Small intestine (tissue), 7 donors: ENCODE measurements around the gene SATB2. TPM values are rescaled to one million over a fixed set of nuclear protein-coding genes. Genes with fewer than 3 reads are reported as not detected.
A peak's percentile ranks its signal among the peaks of the same experiment; 100 is the strongest.

Experiments used
- DNase-seq, 2 donors: peaks; one replicate each; pipeline versions ENCODE4 v3.0.0 to v3.0.0-alpha.2; 2013
- FAIRE-seq: peaks from 2 replicates; lab custom pipeline; 2012; peaks lifted over from hg19 to GRCh38; lab: Jason Lieb, UNC
- H3K27ac ChIP-seq, 3 donors: one replicate each; pipeline ENCODE4 v1.5.1; 2013; ENCODE audit warnings: low read length in 2 of 3, mild to moderate bottlenecking in 2 of 3, control low read depth in 1 of 3, inconsistent platforms in 1 of 3, low read depth in 1 of 3, moderate library complexity in 1 of 3
- H3K27me3 ChIP-seq, 3 donors: one replicate each; pipeline ENCODE4 v1.6.1; 2013; ENCODE audit warnings: low read length in 3 of 3, inconsistent platforms in 1 of 3; ENCODE audit not compliant: control insufficient read depth in 3 of 3, insufficient read depth in 3 of 3
- H3K36me3 ChIP-seq, 3 donors: one replicate each; pipeline ENCODE4 v1.6.1; 2013; ENCODE audit warnings: low read length in 3 of 3, inconsistent platforms in 1 of 3, low read depth in 1 of 3, mild to moderate bottlenecking in 1 of 3, moderate library complexity in 1 of 3; ENCODE audit not compliant: control insufficient read depth in 3 of 3, insufficient read depth in 2 of 3
- H3K4me1 ChIP-seq, 3 donors: one replicate each; pipeline ENCODE4 v1.6.1; 2013; ENCODE audit warnings: low read length in 2 of 3, inconsistent platforms in 1 of 3, low read depth in 1 of 3, mild to moderate bottlenecking in 1 of 3, moderate library complexity in 1 of 3; ENCODE audit not compliant: control insufficient read depth in 3 of 3, insufficient read depth in 2 of 3
- H3K4me3 ChIP-seq, 3 donors: one replicate each; pipeline ENCODE4 v1.5.1; 2013; ENCODE audit warnings: low read length in 3 of 3, control low read depth in 1 of 3, inconsistent platforms in 1 of 3, low read depth in 1 of 3, mild to moderate bottlenecking in 1 of 3, moderate library complexity in 1 of 3
- H3K9me3 ChIP-seq, 2 donors: one replicate each; pipeline ENCODE4 v1.6.1; 2013; ENCODE audit warnings: low read depth in 1 of 2, low read length in 1 of 2; ENCODE audit not compliant: control insufficient read depth in 2 of 2, insufficient read depth in 1 of 2
- WGBS, 3 donors: extraction: QIAGEN DNeasy Blood & Tissue Kit; methylation state at CpG; one replicate each; pipeline ENCODE4 v1.1.7; 2013; 5-methylcytosine and 5-hydroxymethylcytosine counted together
- polyA plus RNA-seq, 4 donors: library from polyadenylated mRNA; stranded (reverse) in 3 of 4; unstranded in 1 of 4; fragments of 200-250 nt in 3 of 4; fragments of 120-200 nt in 1 of 4; gene quantifications; one replicate each; pipeline versions ENCODE4 v1.2.1 to v1.2.3, GENCODE V29; 2013
- donor health status: healthy with polysubstance abuse.
- donor health status: control.
- donor health status: control.
- donor health status: Bipolar disorder and iron deficiency.
- donor health status: healthy.

The SATB2 gene
- polyA plus RNA-seq, 4 donors = 1.5 to 33.9 (median 2.0) TPM

GRCh38 chr2:199419428-199419827 is 38.3 kb downstream of the SATB2 start:
- Histone ChIP-seq H3K36me3 (peaks cover 0 to 2% (median 0%) of the 10 kb centered on the region in 3 donors), H3K4me1 (no peaks in the 10 kb centered on the region), H3K9me3 (no peaks in the 10 kb centered on the region), H3K27me3 (no peaks in the 10 kb centered on the region), H3K4me3 (no peak overlapping the region), H3K27ac (no peak overlapping the region)
- FAIRE-seq (no peak), DNase-seq (no peak)
- WGBS, 3 donors = 86 to 95% (median 92%) methylated on average over 5 of the region's 5 CpGs

DNA sequence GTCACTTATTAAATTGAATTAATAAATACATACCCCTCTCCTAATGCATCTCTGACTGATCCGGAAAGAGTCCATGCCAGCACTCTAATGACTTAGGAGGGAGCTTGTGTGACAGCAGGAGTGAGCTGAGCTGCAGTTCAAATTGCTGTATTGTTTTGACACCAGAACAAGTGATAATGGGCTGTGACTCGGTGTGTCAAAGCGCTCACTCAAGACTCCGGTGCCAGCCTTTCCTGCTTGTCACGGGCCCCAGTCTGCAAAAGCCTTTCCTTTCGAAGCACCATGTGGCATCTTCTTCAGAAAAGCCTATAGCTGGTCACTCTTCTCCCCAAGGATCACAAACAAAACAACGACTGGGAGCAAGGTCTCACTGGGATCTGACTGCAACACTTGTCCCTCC is 43.3 kb downstream of the SATB2 start:
- FAIRE-seq = no peak
- 83 to 88% (median 87%) methylated on average over 7 of the region's 7 CpGs for WGBS, 3 donors

GRCh38 chr2:199414001-199414400 is 43.7 kb downstream of the SATB2 start:
- DNase-seq (no peak), FAIRE-seq (no peak)
- WGBS, 3 donors = 88 to 98% (median 94%) methylated on average over 3 of the region's 3 CpGs
- Histone ChIP-seq H3K27me3 (no peaks in the 10 kb centered on the region), H3K4me3 (no peak overlapping the region), H3K9me3 (no peaks in the 10 kb centered on the region), H3K4me1 (no peaks in the 10 kb centered on the region), H3K36me3 (no peaks in the 10 kb centered on the region), H3K27ac (no peak overlapping the region)

More for the DNA sequence above, 43.3 kb downstream of the SATB2 start:
- Histone ChIP-seq H3K4me1 (no peaks in the 10 kb centered on the region), H3K9me3 (no peaks in the 10 kb centered on the region), H3K27me3 (no peaks in the 10 kb centered on the region), H3K36me3 (no peaks in the 10 kb centered on the region), H3K27ac (no peak overlapping the region), H3K4me3 (no peak overlapping the region)
- no peak for DNase-seq

DNA sequence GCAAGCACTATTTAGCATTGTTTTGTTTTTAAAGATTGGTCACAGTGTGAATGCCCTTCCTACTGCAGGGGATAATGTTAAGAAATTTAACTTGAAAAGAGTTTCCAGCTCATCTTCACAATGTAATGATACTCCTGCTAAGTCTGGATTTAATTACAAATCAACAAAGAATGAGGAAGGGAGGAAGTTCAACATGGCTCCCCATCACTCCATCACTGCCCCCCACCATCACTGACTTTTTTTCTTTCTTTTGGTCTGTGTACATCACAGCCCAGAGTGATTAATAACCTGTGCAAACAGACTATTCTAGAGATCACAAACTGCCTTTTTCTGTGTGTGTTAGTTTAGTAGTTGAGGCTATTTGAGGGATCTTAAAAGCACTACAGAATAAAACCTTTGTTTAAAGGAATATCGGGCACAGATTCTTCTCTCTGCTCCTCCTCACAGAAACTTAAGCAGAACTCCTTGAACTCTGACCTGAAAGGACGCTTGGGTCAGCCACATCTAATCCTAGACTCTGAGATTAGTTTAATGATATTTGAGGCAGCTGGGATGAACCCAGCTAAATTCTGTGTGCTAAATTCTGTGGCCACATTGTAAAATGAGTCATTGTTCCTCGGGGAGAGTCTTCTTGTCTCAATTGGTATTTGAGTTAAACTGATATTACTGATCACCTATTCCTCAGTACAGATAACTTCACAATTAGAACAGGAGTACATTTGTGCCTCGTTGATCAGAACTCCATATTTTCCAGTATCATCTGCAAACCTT is 47.8 kb downstream of the SATB2 start:
- DNase-seq (no peak), FAIRE-seq (no peak)
- WGBS, 3 donors = 27 to 49% (median 48%) methylated on average over 4 of the region's 4 CpGs

GRCh38 chr2:199407421-199407820 is 50.3 kb downstream of the SATB2 start:
- H3K27me3 ChIP-seq = no peaks in the 10 kb centered on the region
- no peak overlapping the region for H3K27ac ChIP-seq
- H3K9me3 ChIP-seq = no peaks in the 10 kb centered on the region
- H3K36me3 ChIP-seq = no peaks in the 10 kb centered on the region
- FAIRE-seq (no peak), DNase-seq (no peak)
- no peaks in the 10 kb centered on the region for H3K4me1 ChIP-seq
- H3K4me3 ChIP-seq = no peak overlapping the region

More for the DNA sequence above, 47.8 kb downstream of the SATB2 start:
- no peaks in the 10 kb centered on the region for H3K9me3 ChIP-seq
- H3K36me3 ChIP-seq = no peaks in the 10 kb centered on the region
- no peak overlapping the region for H3K4me3 ChIP-seq
- H3K4me1 ChIP-seq = no peaks in the 10 kb centered on the region
- H3K27me3 ChIP-seq = no peaks in the 10 kb centered on the region
- no peak overlapping the region for H3K27ac ChIP-seq

- no peaks in the 10 kb centered on the region for H3K9me3 ChIP-seq
Observed at GRCh38 chr2:199405241-199405640, 52.5 kb downstream of the SATB2 start.

GRCh38 chr2:199404841-199405240 is 52.9 kb downstream of the SATB2 start:
- FAIRE-seq (no peak), DNase-seq (no peak)
- Histone ChIP-seq H3K4me1 (no peaks in the 10 kb centered on the region), H3K27ac (no peak overlapping the region), H3K27me3 (no peaks in the 10 kb centered on the region), H3K4me3 (no peak overlapping the region), H3K9me3 (no peaks in the 10 kb centered on the region), H3K36me3 (no peaks in the 10 kb centered on the region)
- WGBS, 3 donors = 78 to 88% (median 85%) methylated on average over 1 of the region's 1 CpG

More at GRCh38 chr2:199405241-199405640, 52.5 kb downstream of the SATB2 start:
- Histone ChIP-seq H3K4me3 (no peak overlapping the region), H3K36me3 (no peaks in the 10 kb centered on the region), H3K27me3 (no peaks in the 10 kb centered on the region), H3K4me1 (no peaks in the 10 kb centered on the region), H3K27ac (no peak overlapping the region)
- DNase-seq = peak in 1 of 2 donors; percentile 11
- no peak for FAIRE-seq

GRCh38 chr2:199395311-199395710 is 62.4 kb downstream of the SATB2 start:
- H3K4me3 ChIP-seq = no peak overlapping the region
- H3K36me3 ChIP-seq = no peaks in the 10 kb centered on the region
- DNase-seq = no peak
- H3K27ac ChIP-seq = no peak overlapping the region
- no peaks in the 10 kb centered on the region for H3K4me1 ChIP-seq
- no peaks in the 10 kb centered on the region for H3K9me3 ChIP-seq
- no peaks in the 10 kb centered on the region for H3K27me3 ChIP-seq
- FAIRE-seq = no peak

- H3K27me3 ChIP-seq = no peaks in the 10 kb centered on the region
- H3K36me3 ChIP-seq = no peaks in the 10 kb centered on the region
- WGBS, 3 donors = 59 to 77% (median 69%) methylated on average over 1 of the region's 1 CpG
- H3K27ac ChIP-seq = no peak overlapping the region
- FAIRE-seq (no peak), DNase-seq (peak in 1 of 2 donors; percentile 23)
- no peak overlapping the region for H3K4me3 ChIP-seq
- H3K4me1 ChIP-seq = no peaks in the 10 kb centered on the region
- no peaks in the 10 kb centered on the region for H3K9me3 ChIP-seq
Observed at GRCh38 chr2:199392363-199392762, 65.4 kb downstream of the SATB2 start.
